Breast epithelium (tissue), 3 donors: ENCODE results near the gene LEKR1.

ENCODE experiments used
- POLR2AphosphoS5 ChIP-seq, 3 donors: sonication (generic); formaldehyde crosslinking; IDR thresholded peaks; one replicate each; pipeline ENCODE4 v1.6.1; 2017; ENCODE audit warnings: antibody characterized with exemption in 3 of 3
- TF ChIP-seq, protein P1 (sequence below), 3 donors: fragments of 450-650 bp; IDR thresholded peaks; one replicate each; pipeline ENCODE4 v1.5.1; 2016 to 2017; ENCODE audit warnings: antibody characterized with exemption in 3 of 3, mild to moderate bottlenecking in 3 of 3, moderate library complexity in 3 of 3

DNA sequence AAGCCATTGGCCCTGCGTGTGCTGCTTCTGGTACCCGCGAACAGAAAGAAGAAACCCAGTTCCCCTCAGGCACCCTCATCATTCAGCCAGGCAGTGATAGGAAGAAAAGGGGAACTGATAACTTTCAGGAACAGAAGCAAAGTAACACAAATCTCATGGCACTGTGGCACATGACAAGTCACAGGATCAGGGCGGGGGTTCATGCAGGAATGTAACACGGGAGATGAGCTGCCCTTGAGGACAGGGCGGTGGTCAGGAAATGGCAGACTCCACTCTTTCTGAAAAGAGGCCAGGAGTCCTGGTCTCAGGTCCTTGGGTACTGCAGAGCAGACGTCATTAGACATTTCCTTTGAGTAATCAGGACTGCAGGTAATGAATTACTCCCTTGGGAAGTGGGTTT lies 238.2 kb downstream of the LEKR1 start:
- TF ChIP-seq, protein P1, sequence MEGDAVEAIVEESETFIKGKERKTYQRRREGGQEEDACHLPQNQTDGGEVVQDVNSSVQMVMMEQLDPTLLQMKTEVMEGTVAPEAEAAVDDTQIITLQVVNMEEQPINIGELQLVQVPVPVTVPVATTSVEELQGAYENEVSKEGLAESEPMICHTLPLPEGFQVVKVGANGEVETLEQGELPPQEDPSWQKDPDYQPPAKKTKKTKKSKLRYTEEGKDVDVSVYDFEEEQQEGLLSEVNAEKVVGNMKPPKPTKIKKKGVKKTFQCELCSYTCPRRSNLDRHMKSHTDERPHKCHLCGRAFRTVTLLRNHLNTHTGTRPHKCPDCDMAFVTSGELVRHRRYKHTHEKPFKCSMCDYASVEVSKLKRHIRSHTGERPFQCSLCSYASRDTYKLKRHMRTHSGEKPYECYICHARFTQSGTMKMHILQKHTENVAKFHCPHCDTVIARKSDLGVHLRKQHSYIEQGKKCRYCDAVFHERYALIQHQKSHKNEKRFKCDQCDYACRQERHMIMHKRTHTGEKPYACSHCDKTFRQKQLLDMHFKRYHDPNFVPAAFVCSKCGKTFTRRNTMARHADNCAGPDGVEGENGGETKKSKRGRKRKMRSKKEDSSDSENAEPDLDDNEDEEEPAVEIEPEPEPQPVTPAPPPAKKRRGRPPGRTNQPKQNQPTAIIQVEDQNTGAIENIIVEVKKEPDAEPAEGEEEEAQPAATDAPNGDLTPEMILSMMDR (IDR thresholded peaks at IDR 0.05) = no peak
- TF ChIP-seq POLR2AphosphoS5 (IDR thresholded peaks at IDR 0.05) = no peak
